Liver (tissue), 9 donors: Measurements from ENCODE around the gene GCH1. TPM values are rescaled to one million over a fixed set of nuclear protein-coding genes. Genes with fewer than 3 reads are reported as not detected.

Experiments
- DNase-seq: peaks from one replicate; pipeline ENCODE4 v3.0.0-alpha.2; 2017; ENCODE audit warnings: low spot score
- H3K27ac ChIP-seq, 2 donors: one replicate each; pipeline ENCODE4 v1.7.0; 2013; ENCODE audit warnings: inconsistent platforms in 2 of 2, low read length in 2 of 2, control low read depth in 1 of 2, low read depth in 1 of 2, mild to moderate bottlenecking in 1 of 2
- H3K27me3 ChIP-seq, 4 donors: one replicate each; pipeline versions ENCODE4 v1.6.1 to v1.7.0; 2013; ENCODE audit warnings: low read length in 3 of 4, inconsistent platforms in 1 of 4, mild to moderate bottlenecking in 1 of 4, moderate library complexity in 1 of 4; ENCODE audit not compliant: control insufficient read depth in 4 of 4, insufficient read depth in 4 of 4
- H3K36me3 ChIP-seq, 4 donors: one replicate each; pipeline versions ENCODE4 v1.6.1 to v1.7.0; 2013; ENCODE audit warnings: low read length in 3 of 4, mild to moderate bottlenecking in 3 of 4, low read depth in 1 of 4, moderate library complexity in 1 of 4; ENCODE audit not compliant: control insufficient read depth in 4 of 4, insufficient read depth in 3 of 4
- H3K4me1 ChIP-seq, 4 donors: one replicate each; pipeline versions ENCODE4 v1.6.1 to v1.7.0; 2013; ENCODE audit warnings: low read length in 3 of 4, mild to moderate bottlenecking in 3 of 4, moderate library complexity in 1 of 4; ENCODE audit not compliant: control insufficient read depth in 4 of 4, insufficient read depth in 4 of 4
- H3K4me3 ChIP-seq, 3 donors: one replicate each; pipeline versions ENCODE4 v1.6.1 to v1.7.0; 2013; ENCODE audit warnings: low read length in 3 of 3, control low read depth in 1 of 3, low read depth in 1 of 3, mild to moderate bottlenecking in 1 of 3
- H3K9ac ChIP-seq, 2 donors: one replicate each; pipeline ENCODE4 v1.7.0; 2013; ENCODE audit warnings: low read length in 2 of 2, mild to moderate bottlenecking in 2 of 2, moderate library complexity in 2 of 2, control low read depth in 1 of 2, low read depth in 1 of 2
- H3K9me3 ChIP-seq, 4 donors: one replicate each; pipeline versions ENCODE4 v1.6.1 to v1.7.0; 2013; ENCODE audit warnings: low read length in 3 of 4; ENCODE audit not compliant: control insufficient read depth in 4 of 4
- EGR1 ChIP-seq, 2 donors: IDR thresholded peaks; 2 replicates each; pipeline ENCODE4 v1.6.1; 2016 to 2018; ENCODE audit warnings: antibody characterized with exemption in 2 of 2, low read depth in 2 of 2
- FOXA1 ChIP-seq: IDR thresholded peaks from 2 replicates; pipeline ENCODE4 v1.6.1; 2016; ENCODE audit warnings: antibody characterized with exemption
- FOXA2 ChIP-seq: IDR thresholded peaks from 2 replicates; pipeline ENCODE4 v1.6.1; 2016; ENCODE audit warnings: antibody characterized with exemption
- GABPA ChIP-seq, 2 donors: IDR thresholded peaks in 1 of 2; conservative IDR thresholded peaks in 1 of 2; 2 replicates each; pipeline ENCODE4 v1.6.1; 2016; ENCODE audit warnings: antibody characterized with exemption in 2 of 2, mild to moderate bottlenecking in 1 of 2, moderate library complexity in 1 of 2
- HNF4A ChIP-seq, 2 donors: conservative IDR thresholded peaks; 2 replicates each; pipeline ENCODE4 v1.6.1; 2016; ENCODE audit warnings: antibody characterized with exemption in 2 of 2, mild to moderate bottlenecking in 2 of 2
- HNF4G ChIP-seq: IDR thresholded peaks from 2 replicates; pipeline ENCODE4 v1.6.1; 2016; ENCODE audit warnings: antibody characterized with exemption
- JUND ChIP-seq, 2 donors: IDR thresholded peaks; 2 replicates each; pipeline ENCODE4 v1.6.1; 2016; ENCODE audit warnings: antibody characterized with exemption in 2 of 2
- NR2F2 ChIP-seq: IDR thresholded peaks from 2 replicates; pipeline ENCODE4 v1.6.1; 2016; ENCODE audit warnings: antibody characterized with exemption
- RAD21 ChIP-seq, 2 donors: IDR thresholded peaks; 2 replicates each; pipeline ENCODE4 v1.6.1; 2016; ENCODE audit warnings: antibody characterized with exemption in 2 of 2, mild to moderate bottlenecking in 2 of 2
- RXRA ChIP-seq, 2 donors: IDR thresholded peaks; 2 replicates each; pipeline ENCODE4 v1.6.1; 2017 to 2018; ENCODE audit warnings: antibody characterized with exemption in 2 of 2, mild to moderate bottlenecking in 1 of 2
- SP1 ChIP-seq: IDR thresholded peaks from 2 replicates; pipeline ENCODE4 v1.6.1; 2018; ENCODE audit warnings: antibody characterized with exemption, mild to moderate bottlenecking
- TAF1 ChIP-seq: conservative IDR thresholded peaks from 2 replicates; pipeline ENCODE4 v1.6.1; 2016; ENCODE audit warnings: antibody characterized with exemption, mild to moderate bottlenecking
- YY1 ChIP-seq: IDR thresholded peaks from 2 replicates; pipeline ENCODE4 v1.6.1; 2016; ENCODE audit warnings: antibody characterized with exemption, mild to moderate bottlenecking
- WGBS: extraction: QIAGEN DNeasy Blood & Tissue Kit; methylation state at CpG from one replicate; pipeline ENCODE4 v1.1.7; 2013; 5-methylcytosine and 5-hydroxymethylcytosine counted together
- polyA plus RNA-seq, 2 donors: library from polyadenylated mRNA; stranded (reverse) in 1 of 2; unstranded in 1 of 2; fragments of 200-250 nt in 1 of 2; fragments of >200 nt in 1 of 2; fragmentation: Nextera tagmentation in 1 of 2; extraction: Ambion mirVana in 1 of 2; gene quantifications; one replicate each; pipeline versions ENCODE4 v1.2.1 to v1.2.3, GENCODE V29; 2013 to 2015
- total RNA-seq, 2 donors: library from RNA; depleted of rRNA; stranded (reverse); fragments of >200 nt; gene quantifications; one replicate each; pipeline ENCODE4 v1.2.3, GENCODE V29; 2014
- TF ChIP-seq, protein P1 (sequence below): IDR thresholded peaks from 2 replicates; pipeline ENCODE4 v1.6.1; 2016; ENCODE audit warnings: antibody characterized with exemption
- TF ChIP-seq, protein P2 (sequence below): IDR thresholded peaks from 2 replicates; pipeline ENCODE4 v1.6.1; 2016; ENCODE audit warnings: antibody characterized with exemption, mild to moderate bottlenecking
- TF ChIP-seq, protein P3 (sequence below): fragments of 150-350 bp; IDR thresholded peaks from 2 replicates; pipeline ENCODE4 v1.5.1; 2017; ENCODE audit warnings: improper control_type of control experiment, low read depth, low read length; ENCODE audit not compliant: missing input control
- TF ChIP-seq, protein P4 (sequence below): IDR thresholded peaks from 2 replicates; pipeline ENCODE4 v1.6.1; 2016; ENCODE audit warnings: antibody characterized with exemption
- TF ChIP-seq, protein P5 (sequence below): IDR thresholded peaks from 2 replicates; pipeline ENCODE4 v1.6.1; 2016; ENCODE audit warnings: antibody characterized with exemption
- donor health status: healthy.
- donor health status: healthy.
- donor health status: healthy.
- donor health status: healthy.
- donor health status: healthy.

GCH1 gene, protein sequence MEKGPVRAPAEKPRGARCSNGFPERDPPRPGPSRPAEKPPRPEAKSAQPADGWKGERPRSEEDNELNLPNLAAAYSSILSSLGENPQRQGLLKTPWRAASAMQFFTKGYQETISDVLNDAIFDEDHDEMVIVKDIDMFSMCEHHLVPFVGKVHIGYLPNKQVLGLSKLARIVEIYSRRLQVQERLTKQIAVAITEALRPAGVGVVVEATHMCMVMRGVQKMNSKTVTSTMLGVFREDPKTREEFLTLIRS
- 10 to 100 TPM; 19.7 to 60.0 TPM for total RNA-seq
- 10 to 100 TPM; 26.7 to 47.3 TPM for polyA plus RNA-seq

DNA sequence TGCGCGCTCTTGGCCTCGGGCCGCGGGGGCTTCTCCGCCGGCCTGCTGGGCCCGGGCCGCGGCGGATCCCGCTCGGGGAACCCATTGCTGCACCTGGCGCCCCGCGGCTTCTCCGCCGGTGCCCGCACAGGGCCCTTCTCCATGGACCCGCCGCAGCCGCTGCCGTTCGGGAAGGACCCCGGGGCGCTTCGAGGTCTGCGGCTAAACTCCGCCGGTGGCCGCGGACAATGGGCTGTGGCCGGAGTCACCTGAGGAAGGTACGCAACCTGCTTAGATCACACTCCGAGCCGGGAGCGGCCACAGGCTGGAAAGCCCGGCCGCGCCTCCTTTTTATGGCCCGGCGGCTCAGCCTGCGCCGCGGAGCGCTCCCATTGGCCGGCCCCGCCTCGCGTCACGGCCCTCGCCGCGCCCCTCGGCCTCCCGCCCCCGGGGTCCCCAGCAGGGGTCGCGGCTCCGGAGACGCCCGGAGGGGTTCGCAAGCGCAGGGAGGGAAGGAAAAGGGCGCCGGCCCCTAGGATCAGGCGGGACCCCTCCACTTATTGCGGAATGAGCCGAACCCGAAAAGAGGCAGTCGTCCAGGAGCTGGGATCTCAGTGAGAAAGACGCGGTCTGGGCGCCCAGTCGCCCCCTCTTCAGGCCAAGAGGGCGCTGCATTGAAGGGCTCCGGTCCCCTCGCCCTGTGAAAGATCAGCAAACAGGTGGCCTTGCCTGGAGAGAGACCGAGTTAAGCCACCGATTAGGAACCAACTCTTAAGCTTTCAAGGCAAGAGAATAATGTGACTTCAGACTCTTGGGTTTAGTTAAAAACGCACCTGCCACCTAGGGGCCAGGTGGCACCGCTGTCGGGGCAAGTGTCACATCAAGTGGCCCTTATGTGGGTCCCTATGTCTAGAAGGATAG, at the start of gene GCH1:
Gene GCH1, minus strand, starts transcription at position 306 of the 900 bp plus-strand sequence. Its CDS starts 163 bp downstream, at position 143.
- peak within 1 kb of the TSS; percentile 85 to 95 for H3K9ac ChIP-seq

More for the DNA sequence above, at the start of gene GCH1:
- peak within 1 kb of the TSS; percentile 82 to 95 (median 94) for H3K4me3 ChIP-seq
- TF ChIP-seq, protein P1, sequence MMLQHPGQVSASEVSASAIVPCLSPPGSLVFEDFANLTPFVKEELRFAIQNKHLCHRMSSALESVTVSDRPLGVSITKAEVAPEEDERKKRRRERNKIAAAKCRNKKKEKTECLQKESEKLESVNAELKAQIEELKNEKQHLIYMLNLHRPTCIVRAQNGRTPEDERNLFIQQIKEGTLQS = no peak
- TF ChIP-seq FOXA2 (no peak), GABPA (IDR thresholded peaks at IDR 0.05 in 1 of 2, conservative IDR thresholded peaks at IDR 0.05 in 1 of 2) (no peak), JUND (IDR thresholded peaks at IDR 0.05) (no peak), RXRA (IDR thresholded peaks at IDR 0.05) (no peak), YY1 (peak; percentile 28), HNF4A (conservative IDR thresholded peaks at IDR 0.05) (peak; percentile 12 to 41), NR2F2 (peak; percentile 27), HNF4G (no peak), RAD21 (IDR thresholded peaks at IDR 0.05) (peak; percentile 65 to 70), EGR1 (IDR thresholded peaks at IDR 0.05; ENCODE audit: low read depth in 2 of 2) (no peak), SP1 (peak; percentile 16), FOXA1 (no peak), TAF1 (no peak)
- TF ChIP-seq, protein P2, sequence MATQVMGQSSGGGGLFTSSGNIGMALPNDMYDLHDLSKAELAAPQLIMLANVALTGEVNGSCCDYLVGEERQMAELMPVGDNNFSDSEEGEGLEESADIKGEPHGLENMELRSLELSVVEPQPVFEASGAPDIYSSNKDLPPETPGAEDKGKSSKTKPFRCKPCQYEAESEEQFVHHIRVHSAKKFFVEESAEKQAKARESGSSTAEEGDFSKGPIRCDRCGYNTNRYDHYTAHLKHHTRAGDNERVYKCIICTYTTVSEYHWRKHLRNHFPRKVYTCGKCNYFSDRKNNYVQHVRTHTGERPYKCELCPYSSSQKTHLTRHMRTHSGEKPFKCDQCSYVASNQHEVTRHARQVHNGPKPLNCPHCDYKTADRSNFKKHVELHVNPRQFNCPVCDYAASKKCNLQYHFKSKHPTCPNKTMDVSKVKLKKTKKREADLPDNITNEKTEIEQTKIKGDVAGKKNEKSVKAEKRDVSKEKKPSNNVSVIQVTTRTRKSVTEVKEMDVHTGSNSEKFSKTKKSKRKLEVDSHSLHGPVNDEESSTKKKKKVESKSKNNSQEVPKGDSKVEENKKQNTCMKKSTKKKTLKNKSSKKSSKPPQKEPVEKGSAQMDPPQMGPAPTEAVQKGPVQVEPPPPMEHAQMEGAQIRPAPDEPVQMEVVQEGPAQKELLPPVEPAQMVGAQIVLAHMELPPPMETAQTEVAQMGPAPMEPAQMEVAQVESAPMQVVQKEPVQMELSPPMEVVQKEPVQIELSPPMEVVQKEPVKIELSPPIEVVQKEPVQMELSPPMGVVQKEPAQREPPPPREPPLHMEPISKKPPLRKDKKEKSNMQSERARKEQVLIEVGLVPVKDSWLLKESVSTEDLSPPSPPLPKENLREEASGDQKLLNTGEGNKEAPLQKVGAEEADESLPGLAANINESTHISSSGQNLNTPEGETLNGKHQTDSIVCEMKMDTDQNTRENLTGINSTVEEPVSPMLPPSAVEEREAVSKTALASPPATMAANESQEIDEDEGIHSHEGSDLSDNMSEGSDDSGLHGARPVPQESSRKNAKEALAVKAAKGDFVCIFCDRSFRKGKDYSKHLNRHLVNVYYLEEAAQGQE = no peak
- TF ChIP-seq, protein P3, sequence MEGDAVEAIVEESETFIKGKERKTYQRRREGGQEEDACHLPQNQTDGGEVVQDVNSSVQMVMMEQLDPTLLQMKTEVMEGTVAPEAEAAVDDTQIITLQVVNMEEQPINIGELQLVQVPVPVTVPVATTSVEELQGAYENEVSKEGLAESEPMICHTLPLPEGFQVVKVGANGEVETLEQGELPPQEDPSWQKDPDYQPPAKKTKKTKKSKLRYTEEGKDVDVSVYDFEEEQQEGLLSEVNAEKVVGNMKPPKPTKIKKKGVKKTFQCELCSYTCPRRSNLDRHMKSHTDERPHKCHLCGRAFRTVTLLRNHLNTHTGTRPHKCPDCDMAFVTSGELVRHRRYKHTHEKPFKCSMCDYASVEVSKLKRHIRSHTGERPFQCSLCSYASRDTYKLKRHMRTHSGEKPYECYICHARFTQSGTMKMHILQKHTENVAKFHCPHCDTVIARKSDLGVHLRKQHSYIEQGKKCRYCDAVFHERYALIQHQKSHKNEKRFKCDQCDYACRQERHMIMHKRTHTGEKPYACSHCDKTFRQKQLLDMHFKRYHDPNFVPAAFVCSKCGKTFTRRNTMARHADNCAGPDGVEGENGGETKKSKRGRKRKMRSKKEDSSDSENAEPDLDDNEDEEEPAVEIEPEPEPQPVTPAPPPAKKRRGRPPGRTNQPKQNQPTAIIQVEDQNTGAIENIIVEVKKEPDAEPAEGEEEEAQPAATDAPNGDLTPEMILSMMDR = peak; percentile 48
- TF ChIP-seq, protein P4, sequence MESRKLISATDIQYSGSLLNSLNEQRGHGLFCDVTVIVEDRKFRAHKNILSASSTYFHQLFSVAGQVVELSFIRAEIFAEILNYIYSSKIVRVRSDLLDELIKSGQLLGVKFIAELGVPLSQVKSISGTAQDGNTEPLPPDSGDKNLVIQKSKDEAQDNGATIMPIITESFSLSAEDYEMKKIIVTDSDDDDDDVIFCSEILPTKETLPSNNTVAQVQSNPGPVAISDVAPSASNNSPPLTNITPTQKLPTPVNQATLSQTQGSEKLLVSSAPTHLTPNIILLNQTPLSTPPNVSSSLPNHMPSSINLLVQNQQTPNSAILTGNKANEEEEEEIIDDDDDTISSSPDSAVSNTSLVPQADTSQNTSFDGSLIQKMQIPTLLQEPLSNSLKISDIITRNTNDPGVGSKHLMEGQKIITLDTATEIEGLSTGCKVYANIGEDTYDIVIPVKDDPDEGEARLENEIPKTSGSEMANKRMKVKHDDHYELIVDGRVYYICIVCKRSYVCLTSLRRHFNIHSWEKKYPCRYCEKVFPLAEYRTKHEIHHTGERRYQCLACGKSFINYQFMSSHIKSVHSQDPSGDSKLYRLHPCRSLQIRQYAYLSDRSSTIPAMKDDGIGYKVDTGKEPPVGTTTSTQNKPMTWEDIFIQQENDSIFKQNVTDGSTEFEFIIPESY = no peak
- TF ChIP-seq, protein P5, sequence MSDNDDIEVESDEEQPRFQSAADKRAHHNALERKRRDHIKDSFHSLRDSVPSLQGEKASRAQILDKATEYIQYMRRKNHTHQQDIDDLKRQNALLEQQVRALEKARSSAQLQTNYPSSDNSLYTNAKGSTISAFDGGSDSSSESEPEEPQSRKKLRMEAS = peak; percentile 12
- H3K27me3 ChIP-seq = no peaks in the 10 kb centered on the region
- H3K27ac ChIP-seq = peak within 1 kb of the TSS; percentile 94 to 95
- no peaks in the 10 kb centered on the region for H3K9me3 ChIP-seq
- peaks cover 2 to 10% (median 8%) of the 10 kb centered on the region in 4 donors for H3K4me1 ChIP-seq
- under 1% methylated on average over 83 of the region's 83 CpGs for WGBS
- peaks cover 0 to 2% (median 0%) of the 10 kb centered on the region in 4 donors for H3K36me3 ChIP-seq
- peak; percentile 80 for DNase-seq
